Fibroblast of skin of scalp (primary cell): ENCODE data around the gene LRRC4C.
A peak's percentile ranks its signal among the peaks of the same experiment; 100 is the strongest.

Experiments
- DNase-seq: peaks from one replicate; pipeline ENCODE4 v3.0.0-alpha.2; 2013

Gene LRRC4C

DNA sequence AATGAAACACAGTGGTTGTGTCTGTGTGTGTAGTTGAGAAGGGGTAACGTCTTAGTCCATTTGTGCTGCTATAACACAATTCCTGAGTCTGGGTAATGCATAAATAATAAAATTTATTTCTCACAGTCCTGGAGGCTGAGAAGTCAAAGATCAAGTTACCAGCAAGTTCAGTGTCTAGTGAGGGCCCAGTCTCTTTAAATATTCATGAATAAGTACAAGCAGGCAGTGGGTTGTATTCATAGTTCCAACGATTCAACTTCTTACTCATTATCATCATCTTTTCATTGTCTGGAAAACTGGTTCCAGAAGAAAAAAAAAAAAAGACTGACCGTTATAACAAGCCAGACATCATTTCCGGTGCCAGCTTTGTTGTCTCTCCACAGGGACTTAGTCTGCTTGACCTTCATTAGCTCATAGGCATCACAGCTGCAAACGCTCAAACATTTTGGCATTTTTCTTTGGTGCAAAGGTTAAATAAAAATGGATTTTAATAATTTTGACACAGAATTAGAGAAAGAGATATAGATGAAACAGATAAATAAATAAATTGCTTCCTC lies 1297.5 kb downstream of the LRRC4C start:
- DNase-seq: no peak

- no peak for DNase-seq
Measured at GRCh38 chr11:40160418-40160817, 1299.0 kb downstream of the LRRC4C start.

- peak; percentile 18 for DNase-seq
Measured at GRCh38 chr11:40149721-40150120, 1309.7 kb downstream of the LRRC4C start.

DNA sequence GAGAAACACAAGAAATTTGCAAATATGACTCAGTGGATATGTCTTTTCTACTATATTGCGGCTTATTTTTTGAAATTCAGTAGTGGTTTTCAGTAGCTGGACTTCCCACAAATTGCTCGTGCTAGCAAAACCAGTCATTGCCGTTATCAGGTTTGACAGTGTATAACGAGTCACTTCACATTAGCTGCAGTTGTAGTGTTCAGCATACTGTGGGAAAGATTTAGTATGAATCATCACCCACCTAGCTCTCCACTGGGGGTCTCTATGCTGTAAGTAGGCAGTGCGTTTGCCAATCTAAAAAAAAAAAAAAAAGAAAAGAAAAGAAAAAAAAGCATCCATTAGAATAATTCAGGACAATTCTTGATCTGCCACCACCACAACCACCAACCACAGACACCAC lies 1318.9 kb downstream of the LRRC4C start:
- no peak for DNase-seq

GRCh38 chr11:40139536-40139935 lies 1319.9 kb downstream of the LRRC4C start:
- DNase-seq: no peak

GRCh38 chr11:40139066-40139465 lies 1320.4 kb downstream of the LRRC4C start:
- DNase-seq: no peak

DNA sequence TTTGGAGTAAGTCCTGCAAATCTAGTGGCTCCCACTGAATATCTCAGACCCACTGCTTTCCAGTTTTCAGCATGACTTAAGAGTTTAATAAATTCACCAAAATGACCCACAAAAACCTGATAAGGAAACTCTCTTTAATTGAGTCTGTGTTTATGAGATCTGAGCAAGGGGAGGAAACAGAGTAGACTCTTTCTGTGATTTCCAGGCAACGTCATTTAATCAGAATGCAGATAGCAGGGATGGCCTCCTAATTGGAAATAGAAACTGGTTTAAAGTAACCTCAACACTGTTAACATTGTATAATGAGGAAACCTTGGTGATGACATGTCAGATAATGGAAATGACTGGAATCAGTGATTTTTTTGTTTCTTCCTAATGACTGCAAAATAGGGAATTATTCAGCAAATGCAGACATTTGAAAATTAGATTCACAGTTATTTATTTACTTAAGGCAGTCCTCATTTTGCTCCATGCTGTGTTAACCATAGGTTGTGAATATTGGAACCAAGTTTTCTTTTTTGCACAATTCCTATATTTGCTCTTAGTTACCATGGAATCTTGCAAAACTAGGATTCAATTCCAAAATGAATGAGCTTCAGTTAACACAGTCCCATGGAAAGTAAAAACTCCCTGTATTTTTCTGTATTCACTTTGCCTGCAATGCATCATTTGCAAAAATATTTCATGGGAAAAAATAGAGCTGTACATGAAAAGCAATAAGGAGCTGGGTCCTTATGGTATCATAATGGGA lies 1324.5 kb downstream of the LRRC4C start:
- DNase-seq: no peak

GRCh38 chr11:40133498-40133897 lies 1326.0 kb downstream of the LRRC4C start:
- no peak for DNase-seq

GRCh38 chr11:40132912-40133311 lies 1326.5 kb downstream of the LRRC4C start:
- no peak for DNase-seq

DNA sequence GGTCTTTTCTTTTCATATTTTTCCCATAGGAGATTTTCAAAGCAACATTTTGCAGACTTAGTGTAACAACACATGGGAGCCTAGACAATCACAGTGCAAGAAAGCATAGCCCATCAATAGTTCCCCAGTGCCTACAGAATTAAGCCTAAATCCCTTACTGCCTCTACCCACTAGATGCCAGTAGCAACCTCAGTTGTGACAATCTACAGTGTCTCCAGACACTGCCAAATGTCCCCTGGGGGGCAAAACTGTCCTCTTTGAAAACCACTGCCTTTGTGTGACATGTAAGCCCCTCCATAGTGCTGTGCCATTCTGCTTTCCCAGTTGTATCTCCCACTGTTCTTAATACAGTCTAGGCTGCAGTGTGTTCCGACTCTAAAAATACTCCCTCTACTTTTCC lies 1329.0 kb downstream of the LRRC4C start:
- DNase-seq: no peak

DNA sequence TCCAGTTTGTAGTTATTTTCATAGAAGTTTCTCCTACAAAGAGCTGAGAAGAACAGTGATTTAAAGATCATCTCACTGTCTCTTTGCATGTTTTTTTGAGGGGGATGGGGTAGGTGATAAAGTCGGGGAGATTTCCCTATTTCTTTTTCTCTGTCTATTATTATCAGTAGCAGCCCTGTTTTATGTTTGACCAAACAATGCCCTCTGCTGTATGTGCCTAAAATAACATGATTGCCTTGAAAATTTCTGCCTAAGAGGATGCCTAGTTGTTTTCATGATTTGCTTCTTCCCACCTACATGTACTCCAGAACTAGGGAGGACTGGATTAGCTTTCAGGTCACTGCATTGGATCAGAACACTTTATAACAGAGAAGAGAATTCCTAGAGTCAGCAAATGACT lies 1330.2 kb downstream of the LRRC4C start:
- DNase-seq: peak; percentile 3

DNA sequence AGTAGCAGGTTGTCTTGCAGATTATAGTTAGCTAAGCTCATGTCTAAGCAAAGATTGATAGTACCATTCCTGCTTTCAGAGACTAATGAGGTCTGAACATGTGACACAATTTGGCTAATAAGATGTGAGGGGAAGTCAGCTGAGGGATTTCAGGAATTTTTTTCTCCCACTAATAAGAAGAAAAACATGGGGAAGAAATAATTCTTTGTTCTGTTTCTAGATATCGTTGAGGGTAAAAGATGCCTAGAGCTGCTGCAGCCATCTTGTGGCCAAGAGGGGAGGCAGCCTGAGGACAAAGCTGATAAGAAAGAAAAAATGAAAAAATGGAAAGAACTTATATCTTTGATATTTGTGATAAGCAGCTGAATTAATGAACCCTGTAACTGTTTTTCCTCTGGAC lies 1334.4 kb downstream of the LRRC4C start:
- DNase-seq: no peak

GRCh38 chr11:40119661-40120060 lies 1339.8 kb downstream of the LRRC4C start:
- DNase-seq: no peak

DNA sequence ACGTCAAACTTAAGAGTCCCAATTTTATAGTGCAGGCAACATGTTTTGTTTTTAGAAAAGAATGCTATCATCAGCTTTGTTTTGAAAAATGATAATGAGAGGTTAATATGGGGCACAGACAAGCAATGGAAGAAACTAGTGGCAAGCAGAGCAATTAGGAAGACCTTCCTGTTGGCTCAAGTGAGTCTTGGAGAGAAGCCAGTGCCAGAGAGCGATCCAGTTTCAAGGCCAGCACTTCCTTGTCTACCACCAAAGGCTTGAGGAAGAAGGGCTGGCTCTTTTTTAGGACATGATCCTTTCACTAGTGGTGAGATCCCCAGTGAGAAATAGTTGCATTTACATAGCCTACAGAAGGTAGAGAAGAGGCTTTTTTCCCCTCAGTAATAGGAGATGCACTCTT lies 1340.7 kb downstream of the LRRC4C start:
- DNase-seq: no peak

DNA sequence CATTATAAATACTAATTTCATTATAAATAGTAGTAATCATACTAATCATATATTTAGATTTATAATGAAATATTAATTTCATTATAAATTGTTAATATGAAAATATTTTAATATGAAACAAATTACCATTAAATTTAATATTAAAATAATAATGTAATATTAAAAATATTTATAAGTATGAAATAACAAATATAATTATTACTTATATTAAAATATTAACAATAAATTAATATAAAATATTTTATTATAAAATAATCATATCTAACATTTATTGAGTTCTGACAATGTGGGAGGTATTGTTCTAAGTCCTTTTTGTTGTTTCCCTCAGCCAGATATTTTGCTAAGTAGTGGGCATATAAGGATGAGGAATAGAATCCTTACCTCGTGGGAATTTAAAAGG lies 1341.4 kb downstream of the LRRC4C start:
- DNase-seq: no peak

GRCh38 chr11:40104941-40105550 lies 1354.4 kb downstream of the LRRC4C start:
- DNase-seq: no peak

DNA sequence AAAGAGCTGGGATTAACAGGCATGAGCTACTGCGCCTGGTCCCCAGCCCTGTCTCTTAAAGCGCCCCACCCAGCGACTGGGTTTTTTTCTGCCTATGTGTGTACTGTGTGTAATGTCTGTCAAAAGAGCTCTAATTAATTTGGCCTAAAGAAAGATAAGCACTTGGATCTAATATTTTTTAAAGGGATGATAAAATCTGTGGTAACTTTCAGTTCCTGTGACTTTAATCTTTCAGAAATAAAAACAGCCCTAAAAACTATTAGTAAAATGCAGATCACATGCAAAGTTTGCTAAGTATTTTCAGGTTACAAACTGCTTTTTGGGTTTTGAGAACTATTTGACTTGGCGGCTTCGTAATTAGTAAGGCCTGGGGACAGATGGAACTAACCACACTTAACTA lies 1358.7 kb downstream of the LRRC4C start:
- DNase-seq: no peak

GRCh38 chr11:40100162-40100553 lies 1359.3 kb downstream of the LRRC4C start:
- DNase-seq: no peak

GRCh38 chr11:40099426-40100161 lies 1359.9 kb downstream of the LRRC4C start:
- DNase-seq: no peak

DNA sequence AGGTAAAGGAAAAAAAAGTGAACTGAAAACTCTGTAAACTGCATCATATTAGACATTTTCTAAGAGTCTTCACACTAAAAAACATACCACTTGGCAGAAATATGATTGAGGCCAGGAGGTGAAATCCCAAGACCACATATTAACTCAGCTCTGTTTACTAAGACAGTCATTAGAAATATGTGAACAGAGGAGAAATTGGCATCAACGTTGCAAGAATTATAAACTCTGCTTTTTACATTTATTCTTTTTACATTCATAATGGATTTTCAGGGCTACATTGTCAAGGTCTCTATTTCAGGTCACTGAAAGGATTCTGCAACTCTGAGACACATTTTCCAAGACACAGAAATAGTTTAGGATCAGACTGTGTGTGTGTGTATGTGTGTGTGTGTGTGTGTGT lies 1364.0 kb downstream of the LRRC4C start:
- no peak for DNase-seq

DNA sequence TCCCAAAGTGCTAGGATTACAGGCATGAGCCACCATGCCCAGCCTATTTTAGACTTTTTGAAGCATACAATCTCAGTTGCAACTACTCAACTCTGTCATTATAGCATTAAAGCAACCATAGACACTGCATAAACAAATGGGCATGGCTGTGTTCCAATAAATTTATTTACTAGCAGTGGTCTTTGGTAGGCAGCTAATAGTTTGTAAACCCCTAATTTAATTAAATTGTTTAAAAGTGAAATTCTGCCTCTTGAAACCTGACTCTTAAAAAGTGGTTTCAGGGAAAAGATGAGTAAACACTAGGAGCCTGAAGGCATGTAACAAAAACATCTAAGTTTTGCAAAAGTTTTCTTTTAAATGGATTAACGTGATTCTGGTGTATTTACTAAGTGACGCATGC lies 1364.5 kb downstream of the LRRC4C start:
- no peak for DNase-seq

DNA sequence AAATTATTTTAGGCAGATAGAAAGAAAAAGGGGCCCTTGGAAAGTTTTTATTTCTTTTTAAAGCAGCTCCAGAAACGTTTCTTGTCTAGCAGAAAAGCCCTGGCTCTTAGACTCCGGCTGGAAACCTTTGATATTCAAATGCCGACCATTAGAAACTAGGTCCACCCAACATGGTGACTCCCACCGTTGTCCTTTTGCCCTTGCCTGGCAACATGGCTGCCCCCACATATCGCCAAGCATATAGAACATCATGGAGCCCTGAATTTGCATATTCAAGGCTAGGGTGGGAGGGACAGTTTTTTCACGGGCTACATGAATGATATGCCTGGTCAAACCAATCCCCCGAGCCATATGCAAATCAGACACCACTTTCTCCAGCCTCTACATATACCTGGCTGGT lies 1379.0 kb downstream of the LRRC4C start:
- DNase-seq: no peak
